SK-N-SH treated with all-trans-retinoic acid at 6 μM for 48 hours (cell line): ENCODE data around the gene MDGA2.

Experiments used
- ATAC-seq: fragments of 200-7000 bp; cut with Tn5 transposase; 3 replicates; pipeline ENCODE4 v1.9.1; 2020; ENCODE audit warnings: mild to moderate bottlenecking, moderate library complexity
- ARNTL ChIP-seq: fragments of 450-650 bp; formaldehyde crosslinking; IDR thresholded peaks from 2 replicates; pipeline ENCODE4 v1.5.0; 2020; ENCODE audit warnings: low read depth, mild to moderate bottlenecking, moderate library complexity, borderline replicate concordance
- BACH2 ChIP-seq: fragments of 250-450 bp; sonication (Bioruptor Pico); IDR thresholded peaks from 2 replicates; pipeline ENCODE4 v1.9.0; 2021; ENCODE audit warnings: mild to moderate bottlenecking, borderline replicate concordance
- CREB5 ChIP-seq: fragments of 250-450 bp; sonication (Bioruptor Pico); IDR thresholded peaks from 2 replicates; pipeline ENCODE4 v1.5.1; 2020; ENCODE audit warnings: low read depth, mild to moderate bottlenecking, moderate library complexity
- CSDC2 ChIP-seq: fragments of 250-450 bp; sonication (Bioruptor Pico); IDR thresholded peaks from 2 replicates; pipeline ENCODE4 v1.5.0; 2020; ENCODE audit warnings: mild to moderate bottlenecking, moderate library complexity
- CSRNP3 ChIP-seq: fragments of 250-450 bp; sonication (Bioruptor Pico); IDR thresholded peaks from 2 replicates; pipeline ENCODE4 v1.5.1; 2021; ENCODE audit warnings: mild to moderate bottlenecking, moderate library complexity
- ESRRG ChIP-seq: fragments of 250-450 bp; sonication (Bioruptor Pico); IDR thresholded peaks from 2 replicates; pipeline ENCODE4 v1.6.1; 2021; ENCODE audit warnings: mild to moderate bottlenecking
- GLIS3 ChIP-seq: fragments of 250-450 bp; sonication (Bioruptor Pico); IDR thresholded peaks from 2 replicates; pipeline ENCODE4 v1.5.0; 2020; ENCODE audit warnings: mild to moderate bottlenecking, moderate library complexity
- ISL1 ChIP-seq: fragments of 250-450 bp; sonication (Bioruptor Pico); IDR thresholded peaks from 2 replicates; pipeline ENCODE4 v2.1.2; 2022; ENCODE audit warnings: mild to moderate bottlenecking, moderate library complexity
- OSR1 ChIP-seq: fragments of 250-450 bp; sonication (Bioruptor Pico); IDR thresholded peaks from 2 replicates; pipeline ENCODE4 v1.8.0; 2022; ENCODE audit warnings: moderate library complexity, mild to moderate bottlenecking, inconsistent platforms
- POU6F1 ChIP-seq: fragments of 250-450 bp; sonication (Bioruptor Pico); IDR thresholded peaks from 2 replicates; pipeline ENCODE4 v1.8.0; 2021; ENCODE audit warnings: low read depth, mild to moderate bottlenecking, moderate library complexity, borderline replicate concordance
- PPARA ChIP-seq: fragments of 250-450 bp; sonication (Bioruptor Pico); IDR thresholded peaks from 2 replicates; pipeline ENCODE4 v1.5.0; 2020; ENCODE audit warnings: mild to moderate bottlenecking, borderline replicate concordance
- RARB ChIP-seq: fragments of 250-450 bp; sonication (Bioruptor Pico); IDR thresholded peaks from 2 replicates; pipeline ENCODE4 v1.8.0; 2021; ENCODE audit warnings: mild to moderate bottlenecking, moderate library complexity
- SNAI2 ChIP-seq: fragments of 250-450 bp; sonication (Bioruptor Pico); IDR thresholded peaks from 2 replicates; pipeline ENCODE4 v1.5.0; 2020; ENCODE audit warnings: mild to moderate bottlenecking, moderate library complexity
- TCF4 ChIP-seq: fragments of 250-450 bp; sonication (Bioruptor Pico); IDR thresholded peaks from 2 replicates; pipeline ENCODE4 v1.8.0; 2021; ENCODE audit warnings: mild to moderate bottlenecking, moderate library complexity, borderline replicate concordance
- TOX ChIP-seq: fragments of 250-450 bp; sonication (Bioruptor Pico); IDR thresholded peaks from 2 replicates; pipeline ENCODE4 v1.8.0; 2021; ENCODE audit warnings: mild to moderate bottlenecking, moderate library complexity, borderline replicate concordance
- TSHZ2 ChIP-seq: fragments of 250-450 bp; sonication (Bioruptor Pico); IDR thresholded peaks from 2 replicates; pipeline ENCODE4 v1.5.0; 2020; ENCODE audit warnings: mild to moderate bottlenecking, moderate library complexity
- ZC3H10 ChIP-seq: fragments of 250-450 bp; sonication (Bioruptor Pico); IDR thresholded peaks from 2 replicates; pipeline ENCODE4 v1.5.1; 2021; ENCODE audit warnings: mild to moderate bottlenecking, moderate library complexity
- ZFP3 ChIP-seq: fragments of 250-450 bp; sonication (Bioruptor Pico); IDR thresholded peaks from 2 replicates; pipeline ENCODE4 v1.5.0; 2020; ENCODE audit warnings: mild to moderate bottlenecking, moderate library complexity
- ZFP30 ChIP-seq: fragments of 450-650 bp; formaldehyde crosslinking; IDR thresholded peaks from 2 replicates; pipeline ENCODE4 v1.5.0; 2022; ENCODE audit warnings: mild to moderate bottlenecking, moderate library complexity
- ZNF565 ChIP-seq: fragments of 450-650 bp; formaldehyde crosslinking; conservative IDR thresholded peaks from 2 replicates; pipeline ENCODE4 v1.5.0; 2020; ENCODE audit warnings: low read depth, mild to moderate bottlenecking, moderate library complexity
- ZNF70 ChIP-seq: fragments of 450-650 bp; formaldehyde crosslinking; IDR thresholded peaks from 2 replicates; pipeline ENCODE4 v1.5.0; 2020; ENCODE audit warnings: mild to moderate bottlenecking, moderate library complexity

The MDGA2 gene

GRCh38 chr14:47543459-47543858 is 131.9 kb downstream of the MDGA2 start:
- ATAC-seq = no peak
- no peak for TF ChIP-seq RARB (CRISPR knock-in tag)
- no peak for TF ChIP-seq ZC3H10 (CRISPR knock-in tag)
- no peak for TF ChIP-seq ZNF565
- no peak for TF ChIP-seq ISL1 (CRISPR knock-in tag)
- TF ChIP-seq ZNF70 (CRISPR knock-in tag) = no peak
- no peak for TF ChIP-seq OSR1 (CRISPR knock-in tag)
- TF ChIP-seq SNAI2 = no peak
- TF ChIP-seq GLIS3 (CRISPR knock-in tag) = no peak
- TF ChIP-seq PPARA (CRISPR knock-in tag) = no peak
- no peak for TF ChIP-seq CSRNP3 (CRISPR knock-in tag)
- no peak for TF ChIP-seq TCF4 (CRISPR knock-in tag)
- no peak for TF ChIP-seq CSDC2 (CRISPR knock-in tag)
- no peak for TF ChIP-seq POU6F1 (CRISPR knock-in tag)

GRCh38 chr14:47541662-47542061 is 133.7 kb downstream of the MDGA2 start:
- ATAC-seq = no peak
- no peak for TF ChIP-seq ESRRG (CRISPR knock-in tag)
- no peak for TF ChIP-seq POU6F1 (CRISPR knock-in tag)
- no peak for TF ChIP-seq ARNTL (CRISPR knock-in tag)
- TF ChIP-seq PPARA (CRISPR knock-in tag) = no peak
- TF ChIP-seq ZC3H10 (CRISPR knock-in tag) = no peak
- TF ChIP-seq ZFP30 (CRISPR knock-in tag) = no peak
- no peak for TF ChIP-seq TOX (CRISPR knock-in tag)
- TF ChIP-seq ZNF565 = no peak
- TF ChIP-seq ISL1 (CRISPR knock-in tag) = no peak
- no peak for TF ChIP-seq GLIS3 (CRISPR knock-in tag)
- TF ChIP-seq OSR1 (CRISPR knock-in tag) = no peak
- no peak for TF ChIP-seq RARB (CRISPR knock-in tag)
- TF ChIP-seq CSDC2 (CRISPR knock-in tag) = no peak
- no peak for TF ChIP-seq ZFP3 (CRISPR knock-in tag)
- no peak for TF ChIP-seq TCF4 (CRISPR knock-in tag)
- TF ChIP-seq BACH2 = no peak

- TF ChIP-seq RARB (CRISPR knock-in tag) (no peak), CSRNP3 (CRISPR knock-in tag) (no peak), CREB5 (CRISPR knock-in tag) (no peak), GLIS3 (CRISPR knock-in tag) (no peak), ZFP30 (CRISPR knock-in tag) (no peak), ZNF565 (no peak), SNAI2 (no peak), ISL1 (CRISPR knock-in tag) (no peak), ZNF70 (CRISPR knock-in tag) (no peak), ESRRG (CRISPR knock-in tag) (no peak), TCF4 (CRISPR knock-in tag) (no peak), OSR1 (CRISPR knock-in tag) (no peak), BACH2 (no peak)
- ATAC-seq = no peak
Measured at GRCh38 chr14:47539031-47539461, 136.4 kb downstream of the MDGA2 start.

- no peak for ATAC-seq
- TF ChIP-seq ESRRG (CRISPR knock-in tag) (no peak), POU6F1 (CRISPR knock-in tag) (no peak), RARB (CRISPR knock-in tag) (no peak), ZC3H10 (CRISPR knock-in tag) (no peak), OSR1 (CRISPR knock-in tag) (no peak), ZNF70 (CRISPR knock-in tag) (no peak), TSHZ2 (CRISPR knock-in tag) (no peak), PPARA (CRISPR knock-in tag) (no peak)
Measured at GRCh38 chr14:47536341-47536740, 139.1 kb downstream of the MDGA2 start.
